ENCODE measurements around the gene LEKR1.

Gene LEKR1

GRCh38 chr3:157091083-157091833 lies 265.1 kb downstream of the LEKR1 start:
- no peak for TF ChIP-seq CTCF (IDR thresholded peaks at IDR 0.05; ENCODE audit: low read depth, low read length, missing control alignments)
- DNase-seq (ENCODE audit: extremely low read depth, low read depth) = no peak
- H3K4me3 ChIP-seq (replicated peaks; ENCODE audit: low read depth, low read length) = no peak overlapping the region

GRCh38 chr3:157092230-157092629 lies 266.1 kb downstream of the LEKR1 start:
- no peak for TF ChIP-seq CTCF (IDR thresholded peaks at IDR 0.05; ENCODE audit: low read depth, low read length, missing control alignments)
- DNase-seq (ENCODE audit: extremely low read depth, low read depth) = no peak
- no peak overlapping the region for H3K4me3 ChIP-seq (replicated peaks; ENCODE audit: low read depth, low read length)

DNA sequence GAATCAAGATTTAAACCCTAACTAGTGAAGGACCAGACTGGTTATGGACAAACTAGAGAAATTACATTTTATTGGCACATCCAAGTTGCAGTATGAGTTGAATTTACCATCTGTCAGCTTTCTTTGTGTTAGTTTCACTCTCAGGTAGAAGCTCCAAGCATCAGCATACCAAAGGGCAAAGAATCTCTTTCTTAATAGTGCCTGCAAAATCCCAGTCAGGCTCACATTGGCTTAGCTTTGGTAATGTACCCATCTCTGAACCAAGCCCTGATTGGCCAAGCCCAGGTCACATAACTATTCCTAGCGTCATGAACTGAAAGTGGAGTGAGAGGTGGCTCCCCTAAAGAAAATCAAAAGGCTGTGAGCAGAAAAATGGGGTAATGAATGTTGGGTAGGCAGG lies 266.9 kb downstream of the LEKR1 start:
- DNase-seq (ENCODE audit: extremely low read depth, low read depth) = no peak
- TF ChIP-seq CTCF (IDR thresholded peaks at IDR 0.05; ENCODE audit: low read depth, low read length, missing control alignments) = no peak
- H3K4me3 ChIP-seq (replicated peaks; ENCODE audit: low read depth, low read length) = no peak overlapping the region

DNA sequence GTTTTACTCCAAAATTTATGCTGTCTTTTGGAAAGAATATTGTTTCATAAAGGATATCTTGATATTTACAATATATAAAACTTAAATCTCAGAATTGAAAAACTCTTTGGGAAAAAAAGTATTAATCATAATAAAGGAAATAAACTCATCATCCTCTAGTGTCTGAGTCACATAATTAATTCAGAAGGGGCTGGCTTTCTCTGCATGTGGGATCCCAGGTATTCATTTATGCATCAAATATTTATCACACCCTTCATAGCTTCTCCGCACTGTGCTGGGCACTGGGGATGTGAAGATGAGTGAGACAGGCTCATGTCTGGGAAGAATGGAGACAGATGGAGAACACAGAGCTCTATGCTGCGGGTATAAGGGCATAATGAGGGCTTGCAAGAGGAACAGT lies 268.1 kb downstream of the LEKR1 start:
- H3K4me3 ChIP-seq (replicated peaks; ENCODE audit: low read depth, low read length) = no peak overlapping the region
- TF ChIP-seq CTCF (IDR thresholded peaks at IDR 0.05; ENCODE audit: low read depth, low read length, missing control alignments) = no peak
- DNase-seq (ENCODE audit: extremely low read depth, low read depth) = no peak

- no peak overlapping the region for H3K4me3 ChIP-seq (replicated peaks; ENCODE audit: low read depth, low read length)
- TF ChIP-seq CTCF (IDR thresholded peaks at IDR 0.05; ENCODE audit: low read depth, low read length, missing control alignments) = no peak
- no peak for DNase-seq (ENCODE audit: extremely low read depth, low read depth)
These were observed 268.8 kb downstream of the LEKR1 start for GRCh38 chr3:157094751-157095480.

All from HFF-Myc (cell line).